ENCODE measurements around the gene BSND. TPM values are rescaled to one million over a fixed set of nuclear protein-coding genes. Genes with fewer than 3 reads are reported as not detected.

The BSND gene
- total and polyA plus RNA-seq, 2 experiments from 2014 or later = not detected

DNA sequence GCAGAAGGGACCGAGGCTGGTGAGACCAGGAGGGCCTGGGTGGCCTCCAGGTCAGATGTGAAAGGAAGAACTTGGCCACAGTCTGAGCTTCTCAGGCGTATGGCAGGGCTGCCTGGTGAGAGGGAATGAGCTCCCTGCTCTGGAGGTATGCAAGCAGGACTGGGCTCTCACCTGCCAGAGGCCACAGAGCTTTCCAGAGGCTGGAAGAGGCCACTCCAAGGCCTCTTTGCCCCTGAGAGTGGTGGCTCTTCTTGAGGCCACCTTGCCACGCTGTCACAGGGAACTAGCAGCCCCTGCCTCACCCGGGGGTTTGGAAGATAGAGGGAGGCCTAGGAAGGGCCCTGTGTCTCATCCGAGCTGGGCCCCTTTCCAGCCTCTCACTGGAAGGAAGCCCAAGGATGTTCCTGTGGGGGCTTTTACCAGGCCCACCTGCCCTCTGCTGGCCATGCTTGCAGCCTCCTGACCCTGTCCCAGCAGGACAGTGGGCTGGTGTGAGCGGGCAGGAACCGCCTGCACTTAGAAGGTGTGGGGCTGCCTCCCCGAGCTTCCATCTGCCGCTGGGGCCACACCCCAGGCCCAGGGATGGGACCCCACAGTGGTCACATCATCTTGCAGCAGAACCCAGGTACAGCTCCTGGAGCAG lies 50.7 kb downstream of the BSND start:
- Histone ChIP-seq H3K27me3 (replicated peaks; ENCODE audit: insufficient read depth) (no peaks in the 10 kb centered on the region; the same call in 1 of the 2 replicates), H3K36me3 (ENCODE audit: low read depth) (no peaks in the 10 kb centered on the region), H3F3A (ENCODE audit: insufficient read depth) (no peaks in the 10 kb centered on the region), H3K9ac (no peak overlapping the region), H4K20me1 (ENCODE audit: insufficient read depth) (no peaks in the 10 kb centered on the region), H3K4me3 (no peak overlapping the region), H3K27ac (no peak overlapping the region), H3K4me2 (ENCODE audit: unreplicated experiment) (no peak overlapping the region), H3K79me2 (ENCODE audit: insufficient read depth) (no peaks in the 10 kb centered on the region), H3K9me3 (ENCODE audit: low read depth) (no peaks in the 10 kb centered on the region), H3K9me2 (ENCODE audit: insufficient read depth) (no peaks in the 10 kb centered on the region), H2AFZ (no peak overlapping the region), H3K4me1 (ENCODE audit: insufficient read depth) (no peaks in the 10 kb centered on the region)
- WGBS, 2 experiments (ENCODE audit: low coverage in 1 of 2, low lambda C conversion rate in 2 of 2, missing lambda C conversion rate in 2 of 2) = 67 to 72% methylated on average over 9 of the region's 9 CpGs
- in situ Hi-C loops (cut with MboI) = no loop called here
- DNase-seq = no peak
- no peak for TF ChIP-seq EZH2phosphoT487 (IDR thresholded peaks at IDR 0.05; ENCODE audit: insufficient read depth, low read depth)
- no peak for TF ChIP-seq EZH2 (IDR thresholded peaks at IDR 0.05; ENCODE audit: insufficient read depth, poor library complexity, severe bottlenecking)

DNA sequence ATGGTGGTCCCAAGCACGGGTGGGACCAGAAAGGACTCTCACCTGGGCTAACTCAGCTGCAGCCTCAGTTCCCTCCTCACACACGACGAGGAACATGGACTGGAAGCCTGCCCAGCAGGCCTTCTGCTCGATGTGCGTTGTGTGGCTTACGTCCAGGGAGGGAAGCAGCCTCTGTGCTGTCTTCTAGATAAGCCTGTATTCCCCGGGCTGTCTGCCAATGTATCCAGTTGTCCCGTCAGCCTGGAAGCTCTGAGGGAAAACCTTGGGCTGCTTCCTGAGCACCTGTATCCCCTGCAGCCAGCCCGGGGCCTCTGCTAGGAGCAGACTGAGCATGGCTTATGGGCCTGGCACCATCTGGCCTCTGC lies 51.2 kb downstream of the BSND start:
- in situ Hi-C loops (cut with MboI) = no loop called here
- H3K4me2 ChIP-seq (ENCODE audit: unreplicated experiment) = no peak overlapping the region
- H3K9me2 ChIP-seq (ENCODE audit: insufficient read depth) = no peaks in the 10 kb centered on the region
- no peak for DNase-seq
- WGBS, 2 experiments (ENCODE audit: low coverage in 1 of 2, low lambda C conversion rate in 2 of 2, missing lambda C conversion rate in 2 of 2) = 65 to 66% methylated on average over 8 of the region's 9 CpGs
- no peak overlapping the region for H2AFZ ChIP-seq
- no peaks in the 10 kb centered on the region for H3K9me3 ChIP-seq (ENCODE audit: low read depth)
- TF ChIP-seq EZH2 (IDR thresholded peaks at IDR 0.05; ENCODE audit: insufficient read depth, poor library complexity, severe bottlenecking) (no peak), EZH2phosphoT487 (IDR thresholded peaks at IDR 0.05; ENCODE audit: insufficient read depth, low read depth) (no peak)
- H3K27ac ChIP-seq = no peak overlapping the region
- H3K36me3 ChIP-seq (ENCODE audit: low read depth) = no peaks in the 10 kb centered on the region
- H4K20me1 ChIP-seq (ENCODE audit: insufficient read depth) = no peaks in the 10 kb centered on the region
- no peaks in the 10 kb centered on the region for H3K4me1 ChIP-seq (ENCODE audit: insufficient read depth)
- no peak overlapping the region for H3K4me3 ChIP-seq
- H3K27me3 ChIP-seq (replicated peaks; ENCODE audit: insufficient read depth) = no peaks in the 10 kb centered on the region; the same call in 1 of the 2 replicates
- H3K79me2 ChIP-seq (ENCODE audit: insufficient read depth) = no peaks in the 10 kb centered on the region
- no peak overlapping the region for H3K9ac ChIP-seq
- H3F3A ChIP-seq (ENCODE audit: insufficient read depth) = no peaks in the 10 kb centered on the region

DNA sequence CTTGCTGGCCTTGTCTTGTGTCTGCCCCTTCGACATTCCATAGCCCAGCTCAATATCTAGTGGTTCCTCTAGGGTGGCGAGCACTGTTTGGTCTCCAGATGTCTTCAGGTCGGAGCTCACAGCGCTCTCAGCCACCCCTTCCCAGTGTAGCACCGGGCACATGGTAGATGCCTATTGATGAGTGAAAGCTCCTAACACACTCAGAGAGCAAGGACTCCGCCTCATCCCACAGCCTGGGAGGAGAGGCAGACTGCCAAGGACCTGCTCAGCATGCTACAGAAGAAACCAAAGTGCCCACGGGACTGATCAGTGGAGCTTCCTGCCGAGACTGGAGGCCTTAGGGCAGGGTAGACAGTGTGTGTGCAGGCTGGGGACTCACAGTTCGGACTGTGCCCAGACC lies 51.5 kb downstream of the BSND start:
- Histone ChIP-seq H3K36me3 (ENCODE audit: low read depth) (no peaks in the 10 kb centered on the region), H2AFZ (no peak overlapping the region), H3K9ac (no peak overlapping the region), H3F3A (ENCODE audit: insufficient read depth) (no peaks in the 10 kb centered on the region), H3K27me3 (replicated peaks; ENCODE audit: insufficient read depth) (no peaks in the 10 kb centered on the region; the same call in 1 of the 2 replicates), H3K27ac (no peak overlapping the region), H3K4me1 (ENCODE audit: insufficient read depth) (no peaks in the 10 kb centered on the region), H4K20me1 (ENCODE audit: insufficient read depth) (no peaks in the 10 kb centered on the region), H3K4me3 (no peak overlapping the region), H3K9me3 (ENCODE audit: low read depth) (no peaks in the 10 kb centered on the region), H3K79me2 (ENCODE audit: insufficient read depth) (no peaks in the 10 kb centered on the region), H3K4me2 (ENCODE audit: unreplicated experiment) (no peak overlapping the region), H3K9me2 (ENCODE audit: insufficient read depth) (no peaks in the 10 kb centered on the region)
- in situ Hi-C loops (cut with MboI) = no loop called here
- no peak for TF ChIP-seq EZH2 (IDR thresholded peaks at IDR 0.05; ENCODE audit: insufficient read depth, poor library complexity, severe bottlenecking)
- TF ChIP-seq EZH2phosphoT487 (IDR thresholded peaks at IDR 0.05; ENCODE audit: insufficient read depth, low read depth) = no peak
- WGBS, 2 experiments (ENCODE audit: low coverage in 1 of 2, low lambda C conversion rate in 2 of 2, missing lambda C conversion rate in 2 of 2) = 49% methylated on average over 9 of the region's 9 CpGs
- peak; percentile 62 for DNase-seq

DNA sequence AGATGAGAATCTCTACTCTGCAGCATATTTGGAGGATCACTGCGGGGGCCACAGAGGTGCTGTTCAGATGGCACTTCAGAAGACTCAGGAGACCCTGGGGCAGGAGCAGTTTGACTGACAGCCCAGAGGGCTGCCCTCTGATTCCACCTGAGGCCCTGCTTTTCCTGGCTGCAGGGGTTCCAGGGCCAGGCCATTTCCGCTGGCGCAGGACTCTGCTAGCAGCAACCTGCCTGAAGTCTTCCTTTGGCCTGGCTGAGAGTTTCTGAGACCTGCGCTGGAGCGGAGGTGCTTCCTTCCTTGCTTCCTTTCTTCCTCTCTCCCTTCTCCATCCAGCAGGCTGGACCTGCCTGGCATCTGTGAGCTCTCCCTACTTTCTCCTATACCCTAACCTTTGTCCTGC lies 52.4 kb downstream of the BSND start:
- no peaks in the 10 kb centered on the region for H4K20me1 ChIP-seq (ENCODE audit: insufficient read depth)
- no peak overlapping the region for H3K4me2 ChIP-seq (ENCODE audit: unreplicated experiment)
- TF ChIP-seq EZH2 (IDR thresholded peaks at IDR 0.05; ENCODE audit: insufficient read depth, poor library complexity, severe bottlenecking) = no peak
- no peak for TF ChIP-seq EZH2phosphoT487 (IDR thresholded peaks at IDR 0.05; ENCODE audit: insufficient read depth, low read depth)
- H3K27ac ChIP-seq = no peak overlapping the region
- no peaks in the 10 kb centered on the region for H3K36me3 ChIP-seq (ENCODE audit: low read depth)
- no peaks in the 10 kb centered on the region for H3K9me2 ChIP-seq (ENCODE audit: insufficient read depth)
- in situ Hi-C loops (cut with MboI) = no loop called here
- no peak overlapping the region for H3K9ac ChIP-seq
- no peak overlapping the region for H2AFZ ChIP-seq
- no peaks in the 10 kb centered on the region for H3K9me3 ChIP-seq (ENCODE audit: low read depth)
- no peak for DNase-seq
- no peak overlapping the region for H3K4me3 ChIP-seq
- WGBS, 2 experiments (ENCODE audit: low coverage in 1 of 2, low lambda C conversion rate in 2 of 2, missing lambda C conversion rate in 2 of 2) = 96 to 97% methylated on average over 5 of the region's 5 CpGs
- H3K27me3 ChIP-seq (replicated peaks; ENCODE audit: insufficient read depth) = no peaks in the 10 kb centered on the region; the same call in 1 of the 2 replicates
- H3K79me2 ChIP-seq (ENCODE audit: insufficient read depth) = no peaks in the 10 kb centered on the region
- H3F3A ChIP-seq (ENCODE audit: insufficient read depth) = no peaks in the 10 kb centered on the region
- no peaks in the 10 kb centered on the region for H3K4me1 ChIP-seq (ENCODE audit: insufficient read depth)

Data from GM23248 (cell line).